ENCODE data around the gene PDIA5.
A peak's percentile ranks its signal among the peaks of the same experiment; 100 is the strongest.

The PDIA5 gene

DNA sequence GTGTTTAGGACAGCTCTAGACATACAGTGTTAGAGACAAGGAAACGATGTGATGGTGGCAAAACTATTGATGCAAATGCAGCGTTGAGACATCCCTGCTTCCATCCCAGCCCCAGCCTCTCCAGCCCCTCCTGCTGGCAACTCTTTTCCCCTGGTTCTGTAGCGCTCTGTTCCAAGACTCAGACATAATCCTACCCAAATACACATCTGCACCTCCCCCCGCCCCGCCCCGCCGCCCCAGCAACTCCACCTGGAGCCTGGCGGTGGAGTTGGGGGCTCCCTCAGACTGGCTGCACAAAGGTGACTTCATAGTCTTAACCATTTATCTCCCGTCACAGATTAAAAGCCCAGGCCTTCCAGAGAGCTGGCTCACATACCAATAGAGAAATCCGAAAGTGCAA lies 127.7 kb downstream of the PDIA5 start:
- DNase-seq (ENCODE audit: low read depth, low spot score): no peak
- peaks cover 6% of the 10 kb centered on the region; the same call in 1 of the 2 replicates for H3K36me3 ChIP-seq (ENCODE audit: insufficient read depth, low read length)
- no peak overlapping the region for H3K4me3 ChIP-seq
- no peak for TF ChIP-seq FOXP2 (optimal IDR thresholded peaks at IDR 0.05; ENCODE audit: control extremely low read depth, extremely low read length, insufficient read depth)
- no peak for TF ChIP-seq EZH2 (IDR thresholded peaks at IDR 0.05)
- no peak for TF ChIP-seq POLR2AphosphoS5 (IDR thresholded peaks at IDR 0.05; ENCODE audit: borderline replicate concordance, low read depth, low read length)
- H3K27ac ChIP-seq: no peak overlapping the region
- H3K9ac ChIP-seq (ENCODE audit: insufficient read length): no peak overlapping the region
- H3K9me3 ChIP-seq (ENCODE audit: low read depth, low read length): peaks cover 3% of the 10 kb centered on the region

DNA sequence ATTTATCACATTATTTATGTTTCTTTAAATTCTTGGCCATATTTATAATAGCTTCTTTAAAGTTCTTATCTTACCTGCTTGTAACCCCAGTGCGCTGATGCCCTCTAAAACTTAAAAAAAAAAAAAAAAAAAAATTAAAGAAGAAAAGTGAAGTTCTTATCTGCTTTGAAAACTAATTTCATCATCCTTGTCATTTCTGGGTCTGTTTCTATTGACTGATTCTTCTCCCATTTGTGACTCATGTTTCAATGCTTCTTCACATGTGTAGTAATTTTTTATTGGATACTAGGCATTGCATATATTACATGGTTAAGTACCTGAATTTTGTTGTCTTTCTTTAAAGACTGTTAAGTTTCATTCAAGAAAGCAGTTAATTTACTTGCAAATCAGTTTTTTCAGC lies 131.5 kb downstream of the PDIA5 start:
- Histone ChIP-seq H3K9ac (ENCODE audit: insufficient read length) (no peak overlapping the region), H3K9me3 (ENCODE audit: low read depth, low read length) (peaks cover 3% of the 10 kb centered on the region), H3K4me3 (no peak overlapping the region), H3K36me3 (ENCODE audit: insufficient read depth, low read length) (peaks cover 6% of the 10 kb centered on the region; the same call in 1 of the 2 replicates), H3K27ac (no peak overlapping the region)
- DNase-seq (ENCODE audit: low read depth, low spot score): no peak
- TF ChIP-seq EZH2 (IDR thresholded peaks at IDR 0.05) (no peak), FOXP2 (optimal IDR thresholded peaks at IDR 0.05; ENCODE audit: control extremely low read depth, extremely low read length, insufficient read depth) (no peak), POLR2AphosphoS5 (IDR thresholded peaks at IDR 0.05; ENCODE audit: borderline replicate concordance, low read depth, low read length) (no peak)

DNA sequence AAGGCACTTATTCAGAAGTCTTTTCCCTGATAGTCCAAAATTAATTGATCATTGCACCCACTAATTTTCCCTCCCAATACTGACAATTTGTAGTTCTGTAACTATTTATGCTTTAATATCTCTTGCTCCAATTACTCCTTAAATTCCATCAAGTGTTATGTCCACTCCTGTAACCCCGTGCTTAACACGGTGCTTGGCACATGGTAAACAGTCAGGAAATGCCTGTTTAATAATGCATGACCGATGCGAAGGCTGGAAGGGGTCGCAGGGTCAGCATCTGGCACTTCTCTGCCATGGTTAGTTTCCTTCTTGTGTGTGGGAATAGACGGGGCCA lies 134.4 kb downstream of the PDIA5 start:
- H3K27ac ChIP-seq: no peak overlapping the region
- H3K9ac ChIP-seq (ENCODE audit: insufficient read length): peak overlapping the region; percentile 74
- no peak for DNase-seq (ENCODE audit: low read depth, low spot score)
- H3K4me3 ChIP-seq: peak overlapping the region; percentile 83
- peaks cover 12% of the 10 kb centered on the region for H3K36me3 ChIP-seq (ENCODE audit: insufficient read depth, low read length)
- TF ChIP-seq FOXP2 (optimal IDR thresholded peaks at IDR 0.05; ENCODE audit: control extremely low read depth, extremely low read length, insufficient read depth) (no peak), EZH2 (IDR thresholded peaks at IDR 0.05) (no peak), POLR2AphosphoS5 (IDR thresholded peaks at IDR 0.05; ENCODE audit: borderline replicate concordance, low read depth, low read length) (no peak)
- H3K9me3 ChIP-seq (ENCODE audit: low read depth, low read length): peaks cover 3% of the 10 kb centered on the region

DNA sequence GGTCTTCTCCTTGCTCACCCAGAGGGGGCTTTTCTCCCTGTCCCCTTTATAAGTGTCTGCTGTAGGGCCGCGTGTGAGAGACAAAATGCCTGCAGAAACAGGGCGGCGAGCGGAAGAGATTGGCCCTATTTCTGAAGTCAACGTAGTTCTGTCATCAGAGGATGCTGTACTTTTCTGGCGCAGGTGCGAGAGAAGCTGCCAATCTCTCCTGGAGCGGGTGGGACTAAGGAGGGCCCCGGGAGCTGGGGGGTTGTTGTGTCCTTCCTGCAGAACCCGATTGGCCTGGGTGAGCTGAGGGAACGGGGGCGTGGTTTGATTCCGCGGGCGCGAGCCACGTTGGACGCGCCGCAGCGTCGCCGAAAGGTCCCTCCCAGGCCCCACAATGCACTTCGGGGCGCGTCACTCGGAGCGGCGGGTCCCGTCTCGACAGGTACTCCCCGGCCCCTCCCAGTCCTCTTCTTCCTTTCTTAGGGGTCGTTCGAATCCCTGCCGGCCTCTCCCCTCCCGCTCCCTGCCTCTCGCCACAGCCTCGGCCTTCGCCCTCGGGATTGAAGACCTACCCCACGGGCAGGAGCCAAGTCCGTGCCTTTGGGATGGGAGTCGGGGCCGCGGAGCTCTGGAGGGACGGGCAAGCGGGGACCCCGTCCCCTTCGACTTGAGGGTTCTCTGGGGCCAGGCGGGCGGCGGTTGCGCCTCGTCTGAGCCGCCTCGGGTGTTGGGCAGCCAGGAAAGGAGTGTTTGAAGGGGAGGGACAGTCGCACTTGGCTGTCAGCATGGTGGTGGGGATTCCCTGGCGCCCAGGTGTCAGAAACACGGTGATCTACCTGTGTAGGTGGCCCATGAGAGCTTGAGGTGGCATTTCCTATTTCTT lies 135.0 kb downstream of the PDIA5 start, which contains the start of gene SEC22A:
SEC22A (plus strand) TSS at position 387 of the 871 bp plus-strand sequence. CDS start 7,275 bp downstream, outside the sequence.
- peak; percentile 84 for DNase-seq (ENCODE audit: low read depth, low spot score)
- Histone ChIP-seq H3K9me3 (ENCODE audit: low read depth, low read length) (peaks cover 3% of the 10 kb centered on the region), H3K4me3 (peak within 1 kb of the TSS; percentile 83), H3K9ac (ENCODE audit: insufficient read length) (peak within 1 kb of the TSS; percentile 87), H3K27ac (no peak within 1 kb of the TSS), H3K36me3 (ENCODE audit: insufficient read depth, low read length) (peaks cover 17% of the 10 kb centered on the region)
- TF ChIP-seq FOXP2 (optimal IDR thresholded peaks at IDR 0.05; ENCODE audit: control extremely low read depth, extremely low read length, insufficient read depth): peak; percentile 88
- TF ChIP-seq EZH2 (IDR thresholded peaks at IDR 0.05): no peak
- TF ChIP-seq POLR2AphosphoS5 (IDR thresholded peaks at IDR 0.05; ENCODE audit: borderline replicate concordance, low read depth, low read length): peak; percentile 97

DNA sequence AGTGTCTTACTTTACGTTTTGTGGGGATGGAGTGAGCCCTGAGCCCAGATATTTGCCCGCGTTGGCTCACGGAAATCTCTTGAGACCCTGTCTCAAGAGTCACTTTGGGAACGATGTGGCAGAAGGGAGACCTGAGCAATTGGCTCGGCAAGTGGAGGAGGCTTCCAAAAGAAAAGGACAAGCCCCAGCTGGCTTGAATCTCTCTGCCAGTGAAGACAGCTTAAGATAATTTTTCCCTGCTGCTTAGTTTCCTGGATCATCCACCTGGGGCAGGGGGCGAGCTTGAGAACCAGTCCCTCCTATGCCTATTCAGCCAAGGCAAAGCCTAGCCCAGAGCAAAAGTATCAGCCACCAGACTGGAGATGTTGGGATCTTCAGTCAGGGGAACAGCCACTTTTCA lies 135.6 kb downstream of the PDIA5 start:
- Histone ChIP-seq H3K4me3 (peak overlapping the region; percentile 83), H3K9me3 (ENCODE audit: low read depth, low read length) (peaks cover 3% of the 10 kb centered on the region; the same call in 1 of the 2 replicates)
- no peak for DNase-seq (ENCODE audit: low read depth, low spot score)

More for the DNA sequence above, 135.6 kb downstream of the PDIA5 start:
- H3K27ac ChIP-seq: no peak overlapping the region
- H3K9ac ChIP-seq (ENCODE audit: insufficient read length): peak overlapping the region; percentile 87
- TF ChIP-seq EZH2 (IDR thresholded peaks at IDR 0.05) (no peak), POLR2AphosphoS5 (IDR thresholded peaks at IDR 0.05; ENCODE audit: borderline replicate concordance, low read depth, low read length) (no peak), FOXP2 (optimal IDR thresholded peaks at IDR 0.05; ENCODE audit: control extremely low read depth, extremely low read length, insufficient read depth) (no peak)
- H3K36me3 ChIP-seq (ENCODE audit: insufficient read depth, low read length): peaks cover 13% of the 10 kb centered on the region

Data from SK-N-MC (cell line).